HG03097 (cell line): Measurements from ENCODE around the gene LRFN2.

Experiments used
- ATAC-seq: cut with Tn5 transposase; IDR thresholded peaks from one replicate; pipeline ENCODE4 v1.9.1; 2021; ENCODE audit not compliant: unreplicated experiment, low FRiP score

Gene LRFN2

DNA sequence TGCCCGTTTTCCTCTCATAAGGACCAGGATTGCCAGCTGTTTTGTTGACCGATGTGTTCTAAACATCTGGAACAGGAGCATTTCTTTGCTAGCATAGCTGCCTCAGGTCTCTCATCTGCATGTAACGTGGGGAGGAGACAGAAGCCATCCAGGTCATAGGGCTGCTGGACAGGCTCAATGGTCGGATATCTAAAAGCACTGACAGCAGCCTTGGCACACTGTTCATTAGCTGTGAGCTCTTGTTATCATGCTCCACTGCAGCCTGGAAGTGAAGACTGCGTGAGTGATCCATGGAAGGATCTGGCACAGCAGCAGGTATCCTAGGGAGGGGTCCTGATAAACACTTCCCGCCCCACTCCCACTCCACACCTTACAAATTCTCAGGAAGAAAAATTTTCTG is 175.3 kb downstream of the LRFN2 start:
- ATAC-seq: no peak

DNA sequence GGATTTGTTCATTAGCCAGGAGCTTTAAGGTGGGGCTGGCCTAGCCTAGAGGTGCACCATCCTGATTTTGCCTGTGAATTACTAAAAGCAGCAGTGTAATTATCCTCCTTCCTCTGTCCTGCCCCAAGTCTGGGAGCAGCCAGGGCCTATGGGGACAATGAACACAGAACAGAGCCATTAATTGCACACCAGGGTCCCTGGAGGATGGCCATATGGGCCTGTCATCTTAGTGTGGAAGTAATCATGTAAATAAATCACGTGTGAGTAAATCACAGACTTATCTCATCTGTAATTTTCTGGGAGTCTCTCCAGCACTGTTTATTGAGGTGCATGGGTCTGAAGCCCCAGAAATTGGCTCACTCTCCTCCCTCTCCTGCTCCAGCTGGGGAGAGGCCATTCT is 176.3 kb downstream of the LRFN2 start:
- ATAC-seq: no peak

DNA sequence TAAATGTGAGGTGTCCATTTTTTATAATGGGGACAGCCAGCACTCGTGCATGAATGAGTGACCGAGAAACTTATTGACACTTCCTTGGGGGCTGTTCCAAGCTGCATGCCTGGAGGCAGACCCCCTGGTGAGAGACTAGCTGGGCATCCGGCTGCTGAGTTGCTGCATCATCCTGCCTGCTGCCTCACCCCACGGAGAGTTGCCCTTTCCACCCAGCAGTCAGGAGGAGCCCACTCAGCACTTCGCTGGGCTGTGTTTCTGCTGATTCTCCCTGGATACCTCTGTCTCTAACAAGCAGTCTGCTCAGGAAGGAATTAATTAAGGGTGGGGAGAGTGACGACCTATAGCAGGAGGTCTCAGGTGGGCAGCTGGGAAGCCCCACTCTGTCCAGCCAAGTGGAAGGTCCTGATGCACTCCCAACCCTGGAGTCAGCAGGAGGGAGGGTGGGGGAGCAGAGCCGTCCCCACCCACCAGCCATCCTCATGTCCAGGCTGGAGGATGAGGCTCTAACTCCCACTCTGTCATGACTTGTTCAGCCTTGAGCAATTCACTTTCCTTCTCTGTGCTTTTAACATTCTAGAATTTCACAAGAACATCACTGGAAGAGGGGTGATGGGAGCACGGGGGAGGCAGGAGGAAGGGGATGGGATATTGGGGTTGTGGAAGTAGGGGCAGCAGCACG is 177.3 kb downstream of the LRFN2 start:
- no peak for ATAC-seq

DNA sequence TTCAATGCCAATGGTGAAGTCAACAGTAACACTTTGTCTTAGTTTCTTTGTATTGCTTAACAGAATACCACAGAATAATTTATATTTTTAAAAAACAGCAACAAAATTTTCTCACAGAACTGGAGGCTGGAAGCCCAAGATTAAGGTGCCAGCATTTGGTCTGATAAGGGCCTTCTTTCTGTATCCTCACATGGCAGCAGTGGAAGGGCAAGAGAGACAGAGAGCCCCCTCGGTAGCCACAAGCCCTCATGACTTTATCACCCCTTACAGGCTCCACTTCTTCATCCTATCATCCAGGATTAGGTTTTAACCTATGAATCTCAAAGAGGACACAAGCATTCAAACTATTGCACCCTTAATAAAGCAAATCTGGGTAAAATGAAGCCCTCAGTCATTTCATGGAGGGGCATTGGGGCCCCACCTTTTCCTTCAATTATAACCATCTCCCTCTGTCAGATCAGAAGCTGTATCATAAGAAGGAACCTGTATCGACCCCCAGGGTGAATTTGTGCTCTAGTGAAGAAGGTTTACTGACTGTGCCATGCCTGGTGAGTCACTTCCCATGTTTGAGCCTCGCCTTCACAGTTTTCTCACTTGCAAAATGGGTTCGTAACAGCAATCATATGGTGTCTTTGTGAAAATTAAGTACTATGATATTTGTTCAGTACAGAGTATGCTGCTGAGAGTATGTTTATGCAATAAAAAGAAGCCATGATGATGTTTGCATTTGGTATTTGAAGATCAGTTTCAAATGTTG is 178.2 kb downstream of the LRFN2 start:
- no peak for ATAC-seq

DNA sequence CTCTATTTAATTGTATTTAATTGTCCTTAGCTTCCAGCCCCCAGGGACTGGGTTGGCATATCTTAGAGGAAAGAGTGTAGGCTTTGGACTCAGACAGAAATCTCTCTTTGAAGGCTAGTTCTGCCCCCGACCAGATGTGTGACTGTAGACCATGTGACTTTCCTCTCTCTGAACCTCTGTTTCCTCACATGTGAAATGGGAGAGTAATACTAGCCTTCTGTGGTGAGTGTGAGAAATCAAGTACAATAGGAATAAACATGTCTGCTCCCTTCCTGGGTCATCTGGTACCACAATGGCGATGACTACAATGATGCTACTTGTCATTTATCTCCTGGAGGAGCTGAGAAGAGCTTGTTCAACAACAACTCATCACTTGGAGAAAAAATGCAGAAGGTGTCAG is 179.9 kb downstream of the LRFN2 start:
- no peak for ATAC-seq

DNA sequence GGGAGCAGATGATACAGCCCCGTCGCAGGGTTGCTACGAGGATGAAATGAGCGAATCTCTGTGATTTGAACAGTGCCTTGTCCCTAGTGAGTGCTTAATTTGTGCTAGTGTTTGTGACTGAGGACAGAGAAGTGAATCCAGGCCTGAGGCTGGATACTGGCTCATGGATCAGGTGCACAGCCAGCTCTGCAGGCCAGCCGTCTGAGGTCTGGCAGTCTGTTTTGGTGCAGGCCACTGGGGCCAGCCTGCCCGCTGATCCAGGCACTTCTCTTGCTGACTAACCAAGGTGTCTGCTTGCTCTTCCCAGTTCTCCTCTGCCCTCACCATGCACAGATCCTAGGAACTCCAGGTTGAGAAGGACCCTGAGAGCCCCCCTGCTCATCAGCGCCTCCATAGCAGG is 181.0 kb downstream of the LRFN2 start:
- ATAC-seq: no peak

DNA sequence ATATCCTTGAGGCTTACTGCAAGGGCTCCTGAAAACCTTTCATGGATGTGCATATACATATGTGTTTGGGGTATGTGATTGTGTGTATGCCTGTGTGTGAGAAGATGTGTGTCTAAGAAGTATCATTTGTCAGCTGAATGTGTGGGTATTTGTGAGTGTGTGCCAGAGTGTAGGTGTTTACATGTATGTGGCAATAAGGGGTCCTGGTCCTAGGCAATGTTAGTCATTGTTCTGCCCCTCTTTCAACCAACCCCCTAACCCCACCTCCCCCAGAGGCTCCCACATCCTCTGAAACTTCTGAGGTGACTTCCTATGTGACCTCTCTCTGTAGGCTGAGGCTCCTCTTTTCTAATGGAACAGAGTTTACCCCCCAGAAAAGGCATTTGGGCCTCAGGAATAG is 186.4 kb downstream of the LRFN2 start:
- no peak for ATAC-seq

DNA sequence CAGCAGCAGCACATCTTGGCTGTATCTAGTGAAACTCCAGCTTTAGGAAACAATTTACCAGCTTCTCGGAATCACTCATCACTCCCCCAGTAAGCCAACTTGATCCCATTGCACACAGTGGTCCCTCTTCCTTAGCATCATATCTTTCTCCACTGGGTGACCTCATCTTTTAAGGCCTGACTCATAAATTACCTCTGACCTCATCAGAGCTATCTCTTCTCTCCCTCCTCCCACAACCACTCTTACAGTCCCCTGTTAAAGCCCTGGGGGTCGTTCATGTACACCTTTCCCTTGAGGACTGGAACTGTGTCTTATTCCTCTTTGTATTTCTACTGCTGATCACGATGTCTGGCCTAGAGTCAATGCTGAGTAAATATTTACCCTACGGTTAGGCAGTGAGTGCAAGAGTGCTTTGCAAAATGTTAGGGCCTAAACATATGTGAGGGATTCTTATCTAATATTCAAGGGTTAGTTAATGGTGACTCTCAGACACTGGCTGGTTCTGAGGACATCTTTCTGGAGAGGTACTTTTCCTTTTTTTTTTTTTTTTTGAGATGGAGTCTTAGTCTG is 187.2 kb downstream of the LRFN2 start:
- no peak for ATAC-seq

DNA sequence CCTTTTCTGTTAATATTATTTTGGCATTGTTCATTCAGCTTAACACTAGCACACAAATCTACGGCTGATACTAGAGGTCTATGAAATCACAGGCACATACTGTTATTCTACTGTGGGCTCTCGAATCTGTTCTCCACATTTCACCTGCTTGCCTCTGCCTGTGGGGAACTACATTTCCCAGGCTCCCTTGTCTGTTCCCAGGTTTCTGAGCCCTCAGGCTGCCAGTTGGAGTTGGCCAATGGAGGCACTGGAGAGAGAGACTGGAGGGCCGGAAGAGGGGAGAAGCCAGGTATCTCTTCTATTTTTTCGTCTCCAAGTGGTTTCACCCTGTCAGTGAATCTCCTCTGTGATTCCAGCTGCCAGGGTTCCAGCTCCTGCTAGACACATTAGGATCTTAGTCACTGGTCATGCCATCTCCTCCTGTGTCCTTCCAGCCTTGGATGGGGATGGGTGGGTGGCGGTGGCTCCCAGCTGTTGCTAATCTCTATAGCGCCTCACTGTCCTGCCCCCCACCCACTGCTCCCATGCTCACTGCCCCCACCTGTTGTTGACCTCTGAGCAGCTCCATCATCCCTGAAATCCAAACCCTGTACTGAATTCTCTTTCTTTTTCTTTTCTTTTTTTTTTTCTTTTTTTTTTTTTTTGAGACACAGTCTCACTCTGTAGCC is 188.2 kb downstream of the LRFN2 start:
- ATAC-seq: no peak

DNA sequence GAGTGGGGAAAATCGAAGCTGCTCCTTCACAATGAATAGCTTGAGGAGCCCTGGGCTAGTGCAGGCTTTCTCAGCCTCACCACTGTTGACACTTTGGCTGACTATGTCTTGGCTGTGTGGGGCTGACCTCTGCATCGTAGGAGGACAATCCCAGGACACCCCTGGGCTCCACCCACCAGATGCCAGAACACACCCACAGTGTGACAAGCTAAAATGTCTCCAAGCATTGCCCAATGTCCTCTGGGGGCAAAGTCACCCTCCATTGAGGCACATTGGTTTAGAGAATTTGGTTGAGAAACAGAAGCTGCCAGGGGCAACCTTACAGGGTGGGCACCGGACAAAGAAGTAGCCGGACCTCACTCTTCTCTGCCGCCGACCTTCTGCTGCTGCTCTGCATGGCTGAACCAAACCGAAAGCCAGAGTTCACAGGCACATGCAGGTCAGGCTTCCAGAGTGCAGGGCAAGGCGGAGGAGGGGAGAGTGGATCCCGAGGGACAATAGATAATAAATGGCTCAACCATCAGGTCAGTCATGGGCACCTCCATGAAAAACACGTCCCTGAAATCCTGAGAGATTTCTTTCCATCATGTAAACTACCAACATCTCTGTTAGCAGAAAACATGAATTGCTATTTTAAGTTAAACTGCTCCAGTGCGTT is 189.0 kb downstream of the LRFN2 start:
- ATAC-seq: no peak

DNA sequence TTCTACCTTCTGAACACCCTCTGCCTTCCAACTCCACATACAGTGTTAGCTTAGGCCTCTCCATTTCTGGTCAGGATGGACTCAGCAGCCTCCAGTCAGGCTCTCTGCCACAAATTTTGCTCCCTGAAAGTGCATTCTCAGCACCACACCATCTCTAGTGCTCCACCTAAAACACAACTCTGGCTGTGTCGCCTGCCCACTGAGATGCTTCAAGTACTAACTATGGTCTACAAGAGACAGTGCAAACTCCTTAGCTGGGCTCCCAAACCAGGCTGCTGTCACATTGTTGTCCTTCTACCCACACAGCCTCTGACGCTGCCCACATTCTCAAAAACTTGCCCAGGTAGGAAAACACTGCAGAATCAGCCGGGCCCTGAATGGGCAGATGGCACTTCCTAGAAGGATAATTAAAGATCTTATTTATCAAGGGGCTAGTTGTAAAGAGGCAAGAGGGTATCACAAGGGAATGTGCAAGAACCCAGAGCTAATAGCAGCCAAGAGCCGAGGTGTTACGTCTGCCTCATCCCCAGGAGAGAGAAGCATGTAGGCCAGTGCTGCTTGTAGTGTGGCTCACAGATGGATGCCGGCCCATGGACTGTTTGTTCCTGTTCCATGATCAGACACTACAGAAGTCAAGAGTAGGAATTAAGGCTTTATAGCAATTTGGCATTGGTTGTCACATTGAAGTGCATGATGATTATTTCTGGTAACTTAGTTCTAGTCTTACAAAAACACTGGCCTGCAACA is 189.7 kb downstream of the LRFN2 start:
- no peak for ATAC-seq

DNA sequence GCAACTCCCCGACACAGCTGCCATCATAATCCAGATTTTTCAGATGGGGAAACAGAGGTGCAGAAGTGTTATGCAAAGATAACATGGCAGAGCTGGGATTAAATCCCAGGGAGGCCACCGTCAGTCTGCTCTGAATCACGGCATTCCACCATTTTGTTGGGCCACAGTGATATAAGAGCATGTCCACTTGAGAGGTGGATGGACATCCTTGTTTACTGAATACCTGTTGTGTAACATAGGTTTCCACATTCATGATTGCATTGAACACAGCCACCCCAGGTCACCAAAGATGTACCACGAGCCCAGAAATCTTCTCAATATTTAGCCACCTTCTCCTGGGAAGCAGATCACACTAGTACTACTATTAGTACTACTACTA is 191.5 kb downstream of the LRFN2 start:
- ATAC-seq: no peak

DNA sequence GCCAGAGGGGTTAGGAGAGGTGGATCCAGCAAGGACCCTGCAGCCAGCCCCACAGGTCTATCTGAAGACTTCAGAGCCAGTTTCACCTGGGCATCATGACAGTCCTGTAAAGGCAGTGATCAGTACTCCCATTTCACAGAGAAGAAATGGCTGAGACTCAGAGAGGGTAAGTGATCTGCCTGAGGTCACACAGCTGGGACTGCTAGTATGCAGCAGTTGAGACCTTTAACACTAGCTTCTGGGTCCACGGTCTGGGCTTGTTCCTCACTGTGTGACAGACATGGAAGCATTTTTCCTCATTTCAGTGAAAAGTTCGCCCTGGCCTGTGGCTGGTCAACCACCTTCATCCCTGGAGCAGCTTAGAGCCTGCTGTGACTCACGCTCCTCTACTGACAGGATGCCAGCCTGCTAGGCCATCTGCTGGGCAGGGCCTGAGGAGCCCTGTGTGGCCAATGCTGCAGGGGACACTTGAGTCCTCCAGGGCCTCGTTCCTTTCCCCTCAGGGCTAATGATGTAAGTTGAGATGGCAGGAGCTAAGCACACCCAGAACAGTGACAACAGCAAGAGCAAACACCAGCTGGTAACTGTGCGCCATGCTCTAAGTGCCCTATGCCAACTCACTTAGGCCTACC is 192.0 kb downstream of the LRFN2 start:
- ATAC-seq: no peak

DNA sequence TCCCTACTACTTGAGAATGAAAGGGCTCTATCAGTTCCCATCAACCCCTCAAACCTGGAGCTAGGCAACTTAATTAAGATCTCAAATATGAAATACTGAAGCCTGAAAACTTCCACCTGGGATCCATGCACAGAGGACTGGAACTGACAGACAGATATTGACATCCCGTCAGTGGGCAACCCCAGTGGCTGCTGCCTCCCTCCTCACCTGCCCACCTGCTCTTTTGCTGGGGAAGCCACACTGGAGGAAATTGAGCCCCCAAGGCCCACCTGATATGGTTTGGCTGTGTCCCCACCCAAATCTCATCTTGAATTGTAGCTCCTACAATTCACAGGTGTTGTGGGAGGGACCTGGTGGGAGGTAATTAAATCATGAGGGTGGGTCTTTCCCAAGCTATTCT is 192.8 kb downstream of the LRFN2 start:
- no peak for ATAC-seq

DNA sequence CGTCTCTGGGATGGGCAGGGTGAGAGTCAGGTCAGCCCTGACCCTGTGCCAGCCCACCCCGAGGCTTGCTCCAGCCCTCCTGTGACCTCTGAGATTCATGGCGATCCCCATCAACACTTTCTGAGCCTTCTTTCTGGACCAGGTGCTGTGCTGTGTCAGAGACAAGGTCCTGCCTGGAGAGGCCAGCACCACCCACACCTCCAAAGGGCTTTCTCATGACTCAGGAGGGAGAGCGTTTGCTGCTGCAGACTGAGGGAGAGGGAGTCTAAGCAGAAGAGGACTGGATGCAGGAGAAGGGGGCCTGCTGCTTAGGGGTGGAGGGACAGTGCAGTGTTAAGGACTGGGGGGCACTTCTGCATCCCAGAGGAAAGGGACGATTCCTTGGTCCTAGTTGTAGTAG is 193.5 kb downstream of the LRFN2 start:
- ATAC-seq: no peak

DNA sequence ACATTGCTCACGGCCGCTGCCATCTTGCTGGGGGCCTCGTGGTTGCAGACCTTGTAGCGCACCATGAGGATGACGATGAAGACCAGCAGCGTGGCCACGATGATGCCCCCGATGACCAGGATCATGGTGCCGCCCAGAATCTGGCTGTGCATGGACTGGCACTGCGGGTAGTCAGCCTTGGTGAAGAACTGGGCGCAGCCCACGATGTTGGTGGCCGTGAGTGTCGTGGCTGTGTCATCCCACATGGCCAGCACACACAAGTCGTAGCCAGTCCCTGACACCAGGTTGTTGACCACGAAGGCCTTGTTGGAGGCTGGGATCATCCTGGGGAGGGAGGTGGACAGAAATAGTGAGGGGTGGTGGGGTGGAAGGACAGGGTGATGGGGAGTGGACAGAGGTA is 194.6 kb downstream of the LRFN2 start:
- ATAC-seq: no peak

DNA sequence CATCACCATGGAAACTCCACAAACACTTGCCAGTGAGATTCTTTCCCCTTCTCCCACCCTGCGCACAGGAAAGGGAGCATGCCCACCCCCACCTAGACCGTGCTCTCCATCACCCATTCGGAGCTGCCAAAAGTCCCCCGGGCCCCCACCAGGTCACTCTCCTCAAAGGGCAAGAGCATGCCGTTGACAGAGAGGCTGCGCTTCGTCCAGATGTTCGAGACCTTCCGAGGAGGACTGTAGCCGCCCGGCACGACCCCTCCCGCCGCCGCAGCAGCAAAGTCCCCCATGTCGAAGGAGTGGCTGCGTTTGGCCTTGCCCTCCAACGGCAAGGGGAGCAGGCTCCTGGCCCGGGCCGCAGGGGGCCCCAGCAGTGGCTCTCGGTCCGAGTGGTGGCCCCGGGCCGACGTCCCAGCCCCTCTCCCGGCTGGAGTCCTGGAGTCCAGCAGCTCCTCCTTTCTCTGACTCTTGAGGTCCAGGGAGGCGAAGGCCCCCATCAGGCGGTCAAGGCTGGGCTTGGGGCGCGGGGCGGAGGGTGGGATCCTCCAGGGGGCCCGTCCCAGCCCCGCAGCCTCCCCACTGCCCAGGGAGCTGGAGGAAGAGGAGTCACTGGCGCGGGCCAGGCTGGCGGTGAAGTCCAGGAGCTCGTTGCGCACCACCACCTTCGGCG is 195.2 kb downstream of the LRFN2 start:
- no peak for ATAC-seq

DNA sequence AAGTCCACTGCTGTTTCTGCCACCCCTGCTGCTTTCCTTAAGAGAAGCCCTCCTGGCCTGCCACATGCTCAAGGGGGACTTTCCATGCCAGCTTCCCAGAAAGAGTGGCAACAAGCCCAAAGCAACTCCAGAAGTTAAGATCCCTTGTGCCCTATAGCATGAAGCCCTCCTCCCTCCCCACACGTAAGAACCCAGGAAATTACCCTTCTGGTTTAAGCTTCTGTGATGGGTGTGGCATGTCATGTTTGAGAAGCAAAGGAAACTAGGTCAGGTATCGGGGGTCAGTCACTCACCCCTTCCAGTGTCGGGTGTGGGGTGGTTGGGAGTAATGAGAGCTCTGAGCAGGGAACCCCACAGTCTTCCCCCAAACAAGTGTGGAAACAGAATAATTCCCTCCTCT is 196.1 kb downstream of the LRFN2 start:
- no peak for ATAC-seq

DNA sequence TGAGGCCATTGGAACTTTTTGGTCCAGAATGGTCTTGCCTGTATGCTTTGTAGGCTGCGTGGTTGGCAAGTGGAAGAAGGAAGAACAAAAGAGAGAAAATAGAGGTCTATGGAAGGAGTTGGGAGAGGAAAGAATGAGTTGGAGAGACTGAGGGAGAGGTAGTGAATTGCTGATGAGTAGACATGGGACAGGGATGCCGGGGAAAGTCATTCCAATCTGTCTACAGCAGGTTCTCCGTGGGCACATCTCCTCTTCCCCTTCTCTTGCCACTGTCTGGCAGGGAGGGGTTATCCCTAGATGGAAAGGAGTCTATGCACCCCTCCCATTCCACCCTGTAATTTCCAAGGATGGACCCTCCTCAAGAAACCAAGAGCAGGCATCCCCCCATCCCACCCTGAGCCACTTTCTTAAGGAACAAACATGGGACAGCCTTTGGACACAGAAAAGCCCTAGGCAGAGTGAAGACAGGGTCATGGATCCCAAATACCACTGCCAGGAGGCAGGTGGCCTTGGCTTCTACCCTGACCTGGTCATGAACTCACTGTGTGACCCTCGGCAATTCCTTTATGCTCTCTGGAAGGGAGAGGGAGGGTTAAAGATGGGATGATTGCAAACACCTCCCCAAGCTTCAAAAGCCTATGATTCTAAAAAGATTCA is 196.9 kb downstream of the LRFN2 start:
- ATAC-seq: no peak
